PC-9 (cell line): Measurements from ENCODE around the gene SLC39A10. TPM values are rescaled to one million over a fixed set of nuclear protein-coding genes. Genes with fewer than 3 reads are reported as not detected.

Experiments used
- BruUV-seq: library from RNA; stranded (reverse); fragments of 400-500 nt; replicated peaks from 2 replicates; lab custom pipeline; 2021; lab: Mats Ljungman, UMichigan
- CTCF ChIA-PET: fragments of 300-600 bp; sonication (Branson Sonifier 250); formaldehyde crosslinking; loops from one replicate; lab custom pipeline; 2022; ENCODE audit warnings: antibody characterized with exemption; lab: Charles Lee
- POLR2A ChIA-PET: fragments of 300-600 bp; sonication (Branson Sonifier 250); formaldehyde crosslinking; loops from one replicate; lab custom pipeline; 2022; ENCODE audit warnings: antibody characterized with exemption; ENCODE audit not compliant: unreplicated experiment; lab: Charles Lee
- DNase-seq, 2 experiments: peaks; one replicate each; pipeline versions ENCODE4 v3.0.0 to v3.0.0-alpha.2; 2015 to 2022; ENCODE audit warnings: mixed read lengths in 1 of 2
- H2AFZ ChIP-seq: fragments of 200-600 bp; sonication (generic); 2 replicates; pipeline ENCODE4 v1.8.1; 2017; ENCODE audit warnings: antibody characterized with exemption
- H3F3A ChIP-seq: fragments of 200-600 bp; sonication (generic); 2 replicates; pipeline ENCODE4 v1.8.1; 2017; ENCODE audit warnings: antibody characterized with exemption, mild to moderate bottlenecking, low read depth; ENCODE audit not compliant: insufficient read depth
- H3K27ac ChIP-seq: fragments of 200-600 bp; sonication (generic); 2 replicates; pipeline ENCODE4 v1.6.1; 2016; ENCODE audit warnings: mixed run types
- H3K27me3 ChIP-seq: fragments of 200-600 bp; sonication (generic); 2 replicates; pipeline ENCODE4 v1.6.1; 2016; ENCODE audit warnings: low read depth, mixed run types; ENCODE audit not compliant: insufficient read depth
- H3K36me3 ChIP-seq: fragments of 200-600 bp; sonication (generic); 2 replicates; pipeline ENCODE4 v1.6.1; 2016; ENCODE audit warnings: low read depth, mixed run types
- H3K4me1 ChIP-seq: fragments of 200-600 bp; sonication (generic); replicated peaks from 2 replicates; pipeline ENCODE4 v1.6.1; 2016; ENCODE audit warnings: mixed run types; ENCODE audit not compliant: insufficient read depth
- H3K4me2 ChIP-seq: fragments of 200-600 bp; sonication (generic); 2 replicates; pipeline ENCODE4 v1.6.1; 2017; ENCODE audit warnings: mixed run types
- H3K4me3 ChIP-seq: fragments of 200-600 bp; sonication (generic); 2 replicates; pipeline ENCODE4 v1.6.1; 2016; ENCODE audit warnings: mixed run types
- H3K79me2 ChIP-seq: fragments of 200-600 bp; sonication (generic); 2 replicates; pipeline ENCODE4 v1.6.1; 2017; ENCODE audit warnings: low read depth, mixed run types
- H3K9me2 ChIP-seq: fragments of 200-600 bp; sonication (generic); 2 replicates; pipeline ENCODE4 v1.8.1; 2017; ENCODE audit warnings: mild to moderate bottlenecking; ENCODE audit not compliant: insufficient read depth
- H3K9me3 ChIP-seq: fragments of 200-600 bp; sonication (generic); 2 replicates; pipeline ENCODE4 v1.8.1; 2016; ENCODE audit warnings: low read depth; ENCODE audit not compliant: insufficient read depth
- H4K20me1 ChIP-seq: fragments of 200-600 bp; sonication (generic); 2 replicates; pipeline ENCODE4 v1.8.1; 2017; ENCODE audit not compliant: insufficient read depth
- CTCF ChIP-seq: fragments of 200-600 bp; sonication (generic); conservative IDR thresholded peaks from 2 replicates; pipeline ENCODE4 v1.6.1; 2017; ENCODE audit warnings: mixed run types, antibody characterized with exemption, mild to moderate bottlenecking, moderate library complexity
- EZH2 ChIP-seq: fragments of 200-600 bp; sonication (generic); IDR thresholded peaks from 2 replicates; pipeline ENCODE4 v1.8.0; 2017; ENCODE audit warnings: antibody characterized with exemption, low read depth
- intact Hi-C: fragments of 100-400 bp; cut with micrococcal nuclease; formaldehyde crosslinking; loops from one replicate; pipeline ENCODE4 v1.10.0; 2022; ENCODE audit not compliant: unreplicated experiment
- total RNA-seq: library from RNA; stranded (reverse); gene quantifications from 2 replicates; pipeline ENCODE4 v1.2.3, GENCODE V29; 2021

SLC39A10 gene
- total RNA-seq, 1 experiment from 2014 or later = 43.7 TPM

- no peak overlapping the region for H3K4me2 ChIP-seq
- BruUV-seq = no TSS peak
These were observed 53.1 kb downstream of the SLC39A10 start for GRCh38 chr2:195709901-195710806.

GRCh38 chr2:195711478-195711877 is 54.5 kb downstream of the SLC39A10 start:
- Histone ChIP-seq H4K20me1 (no peaks in the 10 kb centered on the region), H3K4me3 (no peak overlapping the region), H3K9me2 (no peaks in the 10 kb centered on the region), H3K79me2 (no peaks in the 10 kb centered on the region), H3K4me1 (no peaks in the 10 kb centered on the region), H3F3A (no peaks in the 10 kb centered on the region), H3K9me3 (no peaks in the 10 kb centered on the region), H3K4me2 (no peak overlapping the region), H2AFZ (no peak overlapping the region), H3K27me3 (no peaks in the 10 kb centered on the region), H3K36me3 (no peaks in the 10 kb centered on the region), H3K27ac (no peak overlapping the region)
- intact Hi-C loops = no loop called here
- no peak for DNase-seq
- CTCF ChIA-PET = no interaction called here
- POLR2A ChIA-PET = no interaction called here
- TF ChIP-seq EZH2 (no peak), CTCF (no peak)
- no TSS peak for BruUV-seq

More at GRCh38 chr2:195709901-195710806, 53.1 kb downstream of the SLC39A10 start:
- no peak overlapping the region for H2AFZ ChIP-seq
- no peak for DNase-seq
- ChIA-PET POLR2A (interaction anchor here (0.6 kb wide), 1 partner anchor 580 kb away, joined by 4 read pairs; no protein-coding TSS in a partner anchor), CTCF (no interaction called here)
- no peaks in the 10 kb centered on the region for H3K9me3 ChIP-seq
- no peaks in the 10 kb centered on the region for H3K9me2 ChIP-seq
- intact Hi-C loops = no loop called here
- H3K4me1 ChIP-seq = no peaks in the 10 kb centered on the region
- H3K27ac ChIP-seq = no peak overlapping the region
- no peaks in the 10 kb centered on the region for H4K20me1 ChIP-seq
- no peak for TF ChIP-seq EZH2
- no peak for TF ChIP-seq CTCF
- no peaks in the 10 kb centered on the region for H3K79me2 ChIP-seq
- no peaks in the 10 kb centered on the region for H3F3A ChIP-seq
- no peaks in the 10 kb centered on the region for H3K27me3 ChIP-seq
- no peaks in the 10 kb centered on the region for H3K36me3 ChIP-seq
- no peak overlapping the region for H3K4me3 ChIP-seq

GRCh38 chr2:195716466-195716865 is 59.4 kb downstream of the SLC39A10 start:
- ChIA-PET POLR2A (no interaction called here), CTCF (no interaction called here)
- Histone ChIP-seq H3K27ac (no peak overlapping the region), H3K9me2 (no peaks in the 10 kb centered on the region), H3K27me3 (no peaks in the 10 kb centered on the region), H3F3A (no peaks in the 10 kb centered on the region), H3K4me1 (no peaks in the 10 kb centered on the region), H3K4me3 (no peak overlapping the region), H4K20me1 (no peaks in the 10 kb centered on the region), H2AFZ (no peak overlapping the region), H3K36me3 (no peaks in the 10 kb centered on the region), H3K79me2 (no peaks in the 10 kb centered on the region), H3K9me3 (no peaks in the 10 kb centered on the region), H3K4me2 (no peak overlapping the region)
- TF ChIP-seq EZH2 (no peak), CTCF (no peak)
- intact Hi-C loops = no loop called here
- DNase-seq = no peak
- no TSS peak for BruUV-seq
